Cardiac muscle cell (in vitro differentiated cells and primary cell): ENCODE results near the gene TCF7L1. TPM values are rescaled to one million over a fixed set of nuclear protein-coding genes. Genes with fewer than 3 reads are reported as not detected.

Experiments
- DNase-seq, 2 donors: peaks; one replicate each; pipeline versions ENCODE4 v3.0.0 to v3.0.0-alpha.2; 2010 to 2017; ENCODE audit warnings: low read depth in 1 of 2, low spot score in 1 of 2
- H3K27ac ChIP-seq: fragments of 200-600 bp; sonication (generic); 2 replicates; pipeline ENCODE4 v1.5.1; 2016
- H3K27me3 ChIP-seq: fragments of 200-600 bp; sonication (generic); 2 replicates; pipeline ENCODE4 v1.6.0; 2016; ENCODE audit warnings: control low read depth
- H3K36me3 ChIP-seq: fragments of 200-600 bp; sonication (generic); 2 replicates; pipeline ENCODE4 v1.5.1; 2016; ENCODE audit warnings: control low read depth
- H3K4me1 ChIP-seq: fragments of 200-600 bp; sonication (generic); 2 replicates; pipeline ENCODE4 v1.8.1; 2017; ENCODE audit warnings: low read depth, mild to moderate bottlenecking, mixed run types
- H3K4me3 ChIP-seq: fragments of 200-600 bp; sonication (generic); 2 replicates; pipeline ENCODE4 v1.5.1; 2016; ENCODE audit warnings: mild to moderate bottlenecking
- H3K9me3 ChIP-seq: fragments of 200-600 bp; sonication (generic); 2 replicates; pipeline ENCODE4 v1.5.1; 2017; ENCODE audit warnings: low read depth, mild to moderate bottlenecking, control low read depth
- polyA plus RNA-seq: library from polyadenylated mRNA; unstranded; fragments of >200 nt; fragmentation: Nextera tagmentation; extraction: Ambion mirVana; gene quantifications from 2 replicates; pipeline ENCODE4 v1.2.1, GENCODE V29; 2016
- total RNA-seq: library from RNA; depleted of rRNA; stranded (reverse); fragments of >200 nt; gene quantifications from 2 replicates; pipeline ENCODE4 v1.2.3, GENCODE V29; 2016
- TF ChIP-seq, protein P1 (sequence below): IDR thresholded peaks from 2 replicates; pipeline ENCODE4 v1.5.1; 2012; ENCODE audit warnings: low read depth, mild to moderate bottlenecking, low read length

Gene TCF7L1
- total and polyA plus RNA-seq, 2 experiments from 2014 or later: 5.3 to 10.0 TPM

DNA sequence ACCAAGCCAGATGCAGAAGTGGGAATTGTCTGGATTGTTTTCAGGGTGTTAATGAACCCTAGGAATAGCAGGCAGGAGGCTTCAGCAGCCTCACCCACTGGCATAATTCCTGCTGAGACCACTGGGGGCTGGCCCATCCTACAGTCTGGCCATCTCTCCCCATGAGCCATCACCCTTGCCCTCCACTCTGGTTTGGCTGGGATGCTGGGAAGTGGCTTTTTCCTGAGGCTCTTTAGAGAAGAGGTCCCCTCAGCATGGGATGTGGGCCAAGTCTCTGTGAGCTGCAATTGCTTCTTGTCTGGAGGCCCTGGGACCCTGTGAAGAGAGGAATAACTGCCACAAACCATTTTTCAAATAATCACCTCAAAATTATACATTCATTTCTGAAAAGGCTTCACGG, 4.0 kb downstream of the TCF7L1 start:
- peaks cover 14% of the 10 kb centered on the region for H3K4me1 ChIP-seq
- H3K27me3 ChIP-seq: peaks cover 8% of the 10 kb centered on the region
- TF ChIP-seq, protein P1, sequence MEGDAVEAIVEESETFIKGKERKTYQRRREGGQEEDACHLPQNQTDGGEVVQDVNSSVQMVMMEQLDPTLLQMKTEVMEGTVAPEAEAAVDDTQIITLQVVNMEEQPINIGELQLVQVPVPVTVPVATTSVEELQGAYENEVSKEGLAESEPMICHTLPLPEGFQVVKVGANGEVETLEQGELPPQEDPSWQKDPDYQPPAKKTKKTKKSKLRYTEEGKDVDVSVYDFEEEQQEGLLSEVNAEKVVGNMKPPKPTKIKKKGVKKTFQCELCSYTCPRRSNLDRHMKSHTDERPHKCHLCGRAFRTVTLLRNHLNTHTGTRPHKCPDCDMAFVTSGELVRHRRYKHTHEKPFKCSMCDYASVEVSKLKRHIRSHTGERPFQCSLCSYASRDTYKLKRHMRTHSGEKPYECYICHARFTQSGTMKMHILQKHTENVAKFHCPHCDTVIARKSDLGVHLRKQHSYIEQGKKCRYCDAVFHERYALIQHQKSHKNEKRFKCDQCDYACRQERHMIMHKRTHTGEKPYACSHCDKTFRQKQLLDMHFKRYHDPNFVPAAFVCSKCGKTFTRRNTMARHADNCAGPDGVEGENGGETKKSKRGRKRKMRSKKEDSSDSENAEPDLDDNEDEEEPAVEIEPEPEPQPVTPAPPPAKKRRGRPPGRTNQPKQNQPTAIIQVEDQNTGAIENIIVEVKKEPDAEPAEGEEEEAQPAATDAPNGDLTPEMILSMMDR: no peak
- H3K9me3 ChIP-seq: no peaks in the 10 kb centered on the region
- no peak overlapping the region for H3K4me3 ChIP-seq
- no peaks in the 10 kb centered on the region for H3K36me3 ChIP-seq
- no peak for DNase-seq
- H3K27ac ChIP-seq: no peak overlapping the region

DNA sequence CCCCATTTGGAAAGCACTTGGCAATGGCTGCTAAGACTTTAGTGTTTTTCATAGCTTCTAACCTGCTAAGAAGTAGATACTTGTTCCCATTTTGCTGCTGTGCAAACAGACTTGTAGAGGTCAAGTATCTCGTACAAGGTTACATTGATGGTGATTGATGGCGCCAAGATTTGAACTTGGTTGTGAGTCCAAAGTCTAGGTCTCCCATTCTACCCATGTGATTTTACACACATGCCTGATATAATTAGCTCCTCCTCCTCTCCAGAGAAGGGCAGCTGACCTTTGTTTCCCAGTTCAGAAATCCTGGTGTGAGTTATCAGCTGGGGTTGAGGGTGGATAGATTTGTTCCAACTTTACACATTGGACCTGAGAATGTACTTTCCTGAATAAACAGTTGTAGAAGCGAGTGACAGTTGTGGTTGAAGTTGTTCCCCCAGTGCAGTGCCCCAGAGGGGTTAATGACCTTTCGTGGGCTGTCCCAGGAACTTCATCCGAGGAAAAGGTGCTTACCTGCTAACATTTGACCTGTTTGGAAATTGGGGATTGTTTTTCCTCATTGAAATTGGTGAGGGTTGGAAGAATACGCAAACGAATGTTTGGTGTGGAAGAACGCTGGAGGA, 10.4 kb downstream of the TCF7L1 start:
- Histone ChIP-seq H3K4me3 (no peak overlapping the region), H3K4me1 (peaks cover 9% of the 10 kb centered on the region), H3K9me3 (no peaks in the 10 kb centered on the region), H3K27me3 (no peaks in the 10 kb centered on the region), H3K36me3 (no peaks in the 10 kb centered on the region), H3K27ac (peak overlapping the region; percentile 16)
- DNase-seq: no peak
- TF ChIP-seq, protein P1: no peak

DNA sequence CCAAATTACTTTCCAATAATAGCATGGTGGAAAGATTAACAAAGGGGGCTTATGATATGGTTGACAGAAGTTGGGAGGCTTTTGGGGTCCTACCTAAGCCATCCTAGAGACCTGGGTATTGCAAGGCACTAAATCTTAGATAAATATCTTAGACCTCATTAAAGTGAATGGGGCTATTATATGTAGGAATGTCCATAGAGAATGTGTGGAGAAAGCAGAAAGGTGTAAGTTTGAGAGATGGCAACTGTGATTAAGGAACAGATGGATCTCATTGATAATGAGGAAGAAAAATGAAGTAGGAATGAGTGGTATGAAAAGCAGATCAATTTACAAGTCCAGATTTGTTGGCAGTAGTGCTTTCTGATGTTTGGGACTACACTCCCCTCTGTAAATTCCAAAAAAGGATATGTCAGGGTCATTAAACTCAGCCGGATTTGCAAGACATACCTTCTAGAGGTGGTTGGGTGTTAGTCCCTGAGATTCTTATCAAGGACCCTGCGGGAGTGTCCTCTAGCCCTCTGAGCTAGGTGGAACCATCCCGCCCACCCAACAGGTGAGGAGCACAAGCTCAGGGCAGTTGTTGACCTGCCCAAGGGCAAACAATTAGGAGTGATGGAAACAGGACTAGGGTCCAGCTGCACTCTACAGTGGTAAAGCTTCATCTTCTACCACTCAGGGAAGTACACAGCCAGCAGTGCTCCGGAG, 12.1 kb downstream of the TCF7L1 start:
- H3K4me3 ChIP-seq: no peak overlapping the region
- no peak overlapping the region for H3K27ac ChIP-seq
- no peaks in the 10 kb centered on the region for H3K9me3 ChIP-seq
- peaks cover 8% of the 10 kb centered on the region for H3K4me1 ChIP-seq
- TF ChIP-seq, protein P1: no peak
- no peaks in the 10 kb centered on the region for H3K27me3 ChIP-seq
- DNase-seq: no peak
- H3K36me3 ChIP-seq: no peaks in the 10 kb centered on the region

DNA sequence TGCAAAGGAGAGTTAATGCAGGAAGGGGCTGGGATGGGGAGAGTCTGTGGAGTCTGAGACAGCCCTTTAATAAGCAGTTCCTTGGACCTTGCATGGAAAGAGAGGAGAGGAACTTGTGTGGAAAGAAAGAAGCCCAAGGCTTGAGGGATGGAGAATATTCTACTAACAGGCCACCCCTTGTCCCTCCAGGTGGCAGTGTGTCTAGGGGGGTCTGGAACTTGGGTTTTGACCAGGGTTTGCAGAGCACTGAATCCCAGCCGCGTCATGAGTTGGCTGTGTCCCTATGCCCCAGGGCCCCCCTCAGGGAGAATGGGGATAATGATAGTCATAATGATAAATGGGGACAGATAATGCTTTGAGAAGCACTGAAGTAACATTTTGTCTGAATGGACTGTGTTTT, 15.0 kb downstream of the TCF7L1 start:
- no peak for DNase-seq
- TF ChIP-seq, protein P1: no peak
- H3K4me3 ChIP-seq: no peak overlapping the region
- no peaks in the 10 kb centered on the region for H3K9me3 ChIP-seq
- no peaks in the 10 kb centered on the region for H3K27me3 ChIP-seq
- no peak overlapping the region for H3K27ac ChIP-seq
- H3K4me1 ChIP-seq: peaks cover 7% of the 10 kb centered on the region
- no peaks in the 10 kb centered on the region for H3K36me3 ChIP-seq

DNA sequence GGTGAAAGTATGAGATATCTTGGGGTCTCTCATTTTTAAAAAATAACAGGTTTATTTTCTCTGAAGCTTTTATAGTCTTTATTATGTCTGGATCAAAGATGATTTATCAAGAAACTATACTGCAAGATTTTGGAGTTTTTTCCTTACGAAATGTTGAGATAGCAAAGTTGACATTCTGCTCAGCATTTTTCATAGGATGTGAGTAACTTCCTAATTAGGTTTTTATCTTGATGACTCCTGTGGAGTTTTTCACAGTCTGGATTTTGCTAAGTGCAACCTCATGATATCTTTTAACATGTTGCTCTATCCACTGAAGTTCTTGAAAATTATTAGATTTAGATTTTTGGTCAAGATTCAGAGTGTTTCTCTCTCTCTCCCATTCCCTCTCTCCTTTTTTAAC, 17.8 kb downstream of the TCF7L1 start:
- Histone ChIP-seq H3K9me3 (no peaks in the 10 kb centered on the region), H3K4me3 (no peak overlapping the region), H3K27me3 (no peaks in the 10 kb centered on the region), H3K27ac (no peak overlapping the region), H3K4me1 (peaks cover 6% of the 10 kb centered on the region), H3K36me3 (no peaks in the 10 kb centered on the region)
- peak in 1 of 2 donors; percentile 36 for DNase-seq
- TF ChIP-seq, protein P1: no peak
